Stimulated activated CD8-positive, alpha-beta memory T cell treated with anti-CD3 and anti-CD28 coated beads, Interleukin-4, amount 100 ng/mL, for 48 hours (primary cell): ENCODE data around the gene OLFM1.

ENCODE experiments used
- DNase-seq: peaks from one replicate; pipeline ENCODE4 v3.0.0-alpha.2; 2020

The OLFM1 gene

GRCh38 chr9:135087489-135087792 is at the start of gene OLFM1:
Gene OLFM1 (plus strand): TSS chr9:135087668. CDS start chr9:135087990, 322 bp downstream.
- peak; percentile 56 for DNase-seq

- no peak for DNase-seq
These were observed 49.1 kb upstream of the OLFM1 start for GRCh38 chr9:135038331-135038730.

- DNase-seq = no peak
These were observed 48.6 kb upstream of the OLFM1 start for GRCh38 chr9:135038826-135039225.

DNA sequence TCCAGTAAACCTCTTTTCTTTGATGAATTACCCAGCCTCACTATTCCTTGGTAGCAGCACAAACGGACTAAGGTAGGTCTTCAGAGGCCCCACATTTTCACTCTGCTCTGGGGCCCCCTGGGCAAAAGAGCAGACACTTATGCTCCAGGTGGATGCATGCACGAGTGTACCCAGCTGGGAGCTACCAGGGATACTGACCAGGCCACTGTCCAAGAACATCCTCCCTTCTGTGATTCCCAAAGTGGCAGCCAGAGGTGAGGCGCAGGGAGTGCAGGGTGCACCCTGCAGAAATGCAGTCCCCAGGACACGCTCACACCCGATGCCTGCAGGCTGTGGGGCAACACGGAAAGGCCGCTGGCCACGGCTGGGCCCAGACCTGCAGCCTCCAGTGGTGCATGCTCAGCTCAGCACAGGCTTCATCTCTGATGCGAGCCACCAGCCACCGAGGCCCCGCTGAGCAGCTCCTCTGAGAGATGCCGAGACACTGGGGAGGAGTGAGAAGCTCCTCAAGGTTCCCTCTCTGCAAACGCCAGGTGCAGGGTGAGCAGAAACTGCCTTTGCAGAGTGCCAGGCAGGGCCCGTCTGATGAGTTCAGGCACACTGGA is 48.1 kb upstream of the OLFM1 start:
- no peak for DNase-seq

DNA sequence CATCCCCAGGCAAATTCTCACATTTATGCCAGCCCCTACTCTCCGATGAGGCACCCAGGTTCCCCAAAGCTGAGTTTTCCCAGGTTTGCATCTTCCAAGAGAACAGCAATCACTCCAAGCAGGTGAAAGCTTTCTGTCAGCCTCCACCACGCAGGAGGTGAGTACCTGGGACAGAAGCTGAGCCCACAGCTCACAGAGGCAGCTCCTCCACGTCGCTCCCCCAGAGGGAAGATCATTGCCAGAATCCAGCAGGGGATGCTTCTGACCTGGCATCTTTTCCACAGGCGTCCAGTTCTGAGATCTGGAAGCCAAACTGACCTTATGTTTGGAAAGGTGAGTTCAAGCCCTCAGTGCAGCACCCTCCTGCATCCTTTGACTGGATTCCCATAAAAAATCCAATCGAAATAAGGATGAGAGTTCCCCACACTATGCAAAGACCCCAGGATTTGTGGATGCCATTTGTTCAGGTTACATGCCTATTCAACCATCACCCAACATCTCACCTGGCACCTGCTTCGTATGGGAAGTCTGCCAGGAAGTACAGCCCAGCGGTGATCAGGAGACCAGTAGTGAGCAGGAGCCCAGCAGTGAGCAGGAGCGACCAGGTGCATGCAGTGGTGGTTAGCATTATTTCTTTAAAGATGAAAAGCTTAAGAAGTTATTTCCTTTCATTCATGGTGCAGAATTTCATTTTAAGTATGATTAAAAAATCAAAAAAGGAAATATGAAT is 47.4 kb upstream of the OLFM1 start:
- no peak for DNase-seq

- DNase-seq = no peak
These were observed 46.6 kb upstream of the OLFM1 start for GRCh38 chr9:135040892-135041291.

DNA sequence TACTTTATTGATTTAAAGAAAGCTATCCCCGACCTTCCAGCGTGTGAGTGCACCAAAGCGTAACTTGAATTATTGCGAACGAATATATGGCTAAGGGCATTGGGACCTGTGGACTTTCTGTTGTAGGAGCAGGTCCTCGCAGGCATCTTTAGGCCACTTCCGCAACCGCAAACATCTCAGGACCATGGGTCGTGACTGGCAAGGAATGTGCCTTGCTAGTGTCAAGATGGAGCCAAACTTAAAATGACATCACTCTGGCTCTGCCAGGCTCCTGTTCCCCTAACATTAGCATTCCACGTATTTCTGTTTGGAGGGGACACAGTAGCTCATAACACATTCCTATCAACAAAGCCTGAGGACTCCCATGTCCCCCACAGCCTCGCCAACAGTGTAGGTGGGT is 44.1 kb upstream of the OLFM1 start:
- no peak for DNase-seq

- no peak for DNase-seq
These were observed 42.1 kb upstream of the OLFM1 start for GRCh38 chr9:135045264-135045927.

- no peak for DNase-seq
These were observed 41.3 kb upstream of the OLFM1 start for GRCh38 chr9:135045928-135046738.

GRCh38 chr9:135046739-135047350 is 40.6 kb upstream of the OLFM1 start:
- no peak for DNase-seq

GRCh38 chr9:135047521-135047920 is 39.9 kb upstream of the OLFM1 start:
- no peak for DNase-seq

DNA sequence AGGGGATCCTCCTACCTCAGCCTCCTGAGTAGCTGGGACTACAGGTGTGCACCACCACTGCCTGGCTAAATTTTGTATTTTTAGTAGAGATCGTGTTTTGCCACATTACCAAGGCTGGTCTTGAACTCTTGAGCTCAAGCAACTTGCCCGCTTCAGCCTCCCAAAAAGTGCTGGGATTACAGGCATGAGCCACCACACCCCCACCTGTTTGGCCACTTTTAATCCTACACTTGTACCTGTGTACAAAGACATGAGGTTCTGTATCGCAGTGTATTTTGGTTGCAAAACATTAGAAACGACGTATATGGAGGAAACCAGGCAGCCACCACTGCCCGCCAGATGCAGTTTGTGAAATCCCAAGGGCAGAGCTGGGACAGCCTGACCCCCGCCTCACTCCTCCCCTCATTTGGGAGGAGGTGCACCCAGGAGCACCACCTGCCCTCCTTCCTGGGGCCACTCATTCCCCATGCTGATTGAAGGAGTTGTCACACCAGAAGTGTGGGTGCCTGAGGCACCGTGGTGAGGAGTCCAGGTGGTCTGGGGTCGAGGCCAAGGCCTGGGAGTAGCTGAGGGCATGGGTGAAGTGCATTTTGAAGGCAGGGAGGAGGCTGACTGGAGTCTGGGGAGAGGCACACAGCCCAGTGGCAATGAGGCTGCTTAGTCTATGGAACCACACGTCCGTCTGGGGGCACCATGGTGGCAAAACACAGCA is 39.3 kb upstream of the OLFM1 start:
- DNase-seq = no peak

DNA sequence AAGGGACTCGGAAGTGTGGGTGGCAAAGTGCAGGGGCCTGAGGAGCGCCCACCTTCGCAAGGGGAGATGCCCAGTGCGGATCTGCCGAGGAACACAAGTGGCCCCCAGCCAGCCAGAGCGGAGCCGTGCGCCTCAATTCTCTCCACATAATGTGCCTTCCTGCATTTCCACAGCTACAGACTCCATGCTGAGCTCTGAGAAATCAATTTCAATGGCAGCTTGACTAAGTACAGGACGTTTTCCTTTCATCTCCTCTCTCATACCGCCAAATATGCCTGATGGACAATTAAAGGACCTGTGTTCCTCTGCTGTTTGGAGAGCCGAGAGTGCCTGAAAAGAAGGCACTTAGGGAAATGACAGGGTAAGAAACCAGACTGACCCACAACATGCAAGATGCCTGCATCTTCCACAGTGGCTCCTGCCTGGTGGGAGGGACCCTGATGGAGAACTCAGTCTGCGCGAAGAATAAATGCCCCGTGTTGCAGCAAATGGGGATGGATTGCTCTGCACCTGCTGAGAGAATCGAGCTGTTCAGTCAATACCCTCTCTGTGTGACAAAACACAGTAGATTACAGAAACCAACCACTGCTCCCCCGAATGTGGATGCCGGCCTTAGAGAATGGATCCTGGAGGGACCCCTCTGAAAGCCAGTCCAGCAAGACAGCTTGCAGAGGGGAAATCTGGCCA is 38.6 kb upstream of the OLFM1 start:
- DNase-seq = no peak

GRCh38 chr9:135049460-135049859 is 38.0 kb upstream of the OLFM1 start:
- no peak for DNase-seq

GRCh38 chr9:135050072-135050990 is 37.1 kb upstream of the OLFM1 start:
- DNase-seq = no peak

- no peak for DNase-seq
These were observed 36.0 kb upstream of the OLFM1 start for GRCh38 chr9:135051316-135052038.

GRCh38 chr9:135053133-135053532 is 34.3 kb upstream of the OLFM1 start:
- no peak for DNase-seq

GRCh38 chr9:135055181-135055580 is 32.3 kb upstream of the OLFM1 start:
- no peak for DNase-seq

GRCh38 chr9:135056541-135056940 is 30.9 kb upstream of the OLFM1 start:
- no peak for DNase-seq
